GM12892 (cell line): ENCODE measurements around the gene CLDN18.
A peak's percentile ranks its signal among the peaks of the same experiment; 100 is the strongest.

Experiments used
- DNase-seq: peaks from one replicate; pipeline ENCODE4 v3.0.0; 2011; ENCODE audit not compliant: insufficient read length
- FAIRE-seq: peaks from 2 replicates; lab custom pipeline; 2011; peaks lifted over from hg19 to GRCh38; lab: Jason Lieb, UNC
- POLR2A ChIP-seq: IDR thresholded peaks from 2 replicates; pipeline ENCODE4 v1.6.1; 2011; ENCODE audit warnings: low read depth, low read length, control low read depth
- POLR2AphosphoS5 ChIP-seq: IDR thresholded peaks from 2 replicates; pipeline ENCODE4 v1.6.1; 2011; ENCODE audit warnings: low read depth, low read length, control low read depth
- TAF1 ChIP-seq: IDR thresholded peaks from 2 replicates; pipeline ENCODE4 v1.6.1; 2011; ENCODE audit warnings: low read depth, mild to moderate bottlenecking, control low read depth, low read length, borderline replicate concordance

Gene CLDN18

DNA sequence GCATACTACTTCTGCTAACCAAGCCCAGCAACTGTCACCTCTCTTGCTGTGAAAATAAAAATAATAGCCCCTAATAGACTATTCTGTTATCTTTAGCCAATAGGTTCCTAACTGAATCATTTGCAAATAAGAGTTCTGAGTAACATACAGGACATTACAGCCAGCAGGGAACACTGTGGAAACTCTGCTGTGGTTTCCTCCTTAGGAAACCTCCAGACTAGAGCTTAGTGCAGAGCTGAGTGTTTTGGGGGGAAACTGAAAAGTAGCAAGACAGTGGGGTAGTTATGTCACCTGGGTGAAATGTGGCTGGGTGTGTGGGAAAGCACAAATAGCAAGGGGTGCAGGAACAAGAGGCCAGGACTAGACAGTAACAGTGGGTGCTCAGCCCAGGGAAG lies 73.0 kb downstream of the CLDN18 start:
- DNase-seq (no peak), FAIRE-seq (peak; percentile 65)
- TF ChIP-seq POLR2AphosphoS5 = no peak
- TF ChIP-seq TAF1 = no peak
- TF ChIP-seq POLR2A = no peak
